NCI-H2171 treated with DMSO at 0.1 percent for 48 hours (cell line): Measurements from ENCODE around the gene FGFR3.
"Not testable (repeated sequence)": the region's sequence is repeated elsewhere in the genome, so short reads cannot be mapped to it uniquely, and the experiment has no call there.

Experiments
- DNase-seq: peaks from one replicate; lab custom pipeline; 2025; lab: John Stamatoyannopoulos, UW

Gene FGFR3

DNA sequence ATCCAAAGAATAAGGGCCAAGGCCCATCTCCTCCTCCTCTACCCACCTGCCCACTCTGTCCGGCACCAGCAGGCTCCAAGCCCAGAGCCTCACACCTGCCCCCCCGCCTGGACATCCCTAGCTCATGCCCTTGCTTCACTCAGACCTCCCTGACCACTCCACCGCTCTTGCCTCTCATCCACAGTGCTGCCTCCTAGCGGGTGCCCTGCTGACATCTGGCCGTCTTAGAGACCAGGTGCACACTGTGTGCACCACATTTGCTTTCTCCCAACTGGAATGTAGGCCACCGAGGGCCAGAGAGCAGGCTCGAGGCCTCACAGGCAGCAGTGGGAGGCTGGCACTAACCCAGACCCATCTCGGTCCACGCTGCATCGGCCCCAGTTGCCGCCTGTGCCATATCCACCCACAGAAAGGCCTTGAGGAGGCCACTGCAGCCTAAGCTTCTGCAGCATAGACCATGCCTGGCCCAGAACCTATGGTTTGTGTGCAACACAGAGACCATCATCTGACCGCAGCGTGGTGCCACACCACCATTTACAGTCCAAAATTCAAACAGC is 49.3 kb downstream of the FGFR3 start:
- DNase-seq: no peak

DNA sequence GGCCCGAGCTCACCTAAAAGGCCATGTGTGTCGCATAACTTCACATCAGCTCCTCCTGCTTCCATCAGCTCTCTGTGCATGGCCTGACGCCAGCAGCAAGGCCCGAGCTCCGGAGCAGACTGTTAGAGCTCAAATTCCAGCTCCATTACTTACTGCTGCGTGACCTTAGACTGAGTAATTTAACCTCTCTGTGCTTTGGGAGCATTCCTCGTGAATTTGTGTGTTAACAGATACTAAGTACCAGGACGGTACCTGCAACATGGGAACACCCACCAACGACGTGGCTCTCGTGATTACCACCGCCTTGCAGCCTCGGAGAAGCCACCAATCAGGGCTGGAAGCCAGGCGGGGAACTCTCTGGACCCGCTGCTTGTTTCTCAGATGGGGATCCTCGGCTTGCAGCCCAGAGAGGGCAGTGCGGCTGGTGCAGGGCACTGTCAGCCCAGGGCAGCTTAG is 49.9 kb downstream of the FGFR3 start:
- DNase-seq: no peak

DNA sequence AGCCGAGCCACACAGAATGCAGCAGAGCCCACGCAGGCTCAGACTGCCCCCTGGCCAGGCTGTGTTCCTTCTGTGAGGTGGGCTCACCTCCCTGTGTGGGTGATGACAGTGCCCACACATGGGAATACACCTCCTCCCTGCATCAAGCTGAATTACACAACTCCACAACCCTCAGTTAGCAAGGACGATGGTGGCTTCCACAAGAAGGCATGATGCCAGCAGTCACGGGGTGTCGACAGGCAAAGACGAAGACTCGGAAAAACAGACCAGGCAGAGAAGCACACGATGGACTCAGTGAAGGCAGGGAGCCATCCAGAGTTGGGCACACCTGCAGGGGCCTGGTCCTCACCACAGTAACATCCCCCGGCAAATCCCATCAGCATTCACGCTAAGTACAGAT is 50.8 kb downstream of the FGFR3 start:
- no peak for DNase-seq

DNA sequence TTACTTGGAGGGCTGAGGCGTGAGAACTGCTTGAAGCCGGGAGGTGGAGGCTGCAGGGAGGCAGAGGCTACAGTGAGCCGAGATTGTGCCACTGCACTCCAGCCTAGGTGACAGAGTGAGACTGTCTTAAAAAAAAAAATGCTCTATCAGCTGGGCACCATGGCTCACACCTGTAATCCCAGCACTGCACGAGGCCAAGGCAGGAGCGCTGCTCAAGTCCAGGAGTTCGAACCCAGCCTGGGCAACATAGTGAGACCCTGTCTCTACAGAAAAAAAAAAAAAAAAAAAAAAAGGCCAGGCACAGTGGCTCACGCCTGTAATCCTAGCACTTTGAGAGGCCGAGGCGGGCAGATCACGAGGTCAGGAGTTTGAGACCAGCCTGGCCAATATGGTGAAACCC is 51.5 kb downstream of the FGFR3 start:
- DNase-seq: not testable (repeated sequence)

- DNase-seq: no peak
Observed at GRCh38 chr4:1846580-1846979, 53.5 kb downstream of the FGFR3 start.

GRCh38 chr4:1850276-1850675 is 57.2 kb downstream of the FGFR3 start:
- DNase-seq: no peak

DNA sequence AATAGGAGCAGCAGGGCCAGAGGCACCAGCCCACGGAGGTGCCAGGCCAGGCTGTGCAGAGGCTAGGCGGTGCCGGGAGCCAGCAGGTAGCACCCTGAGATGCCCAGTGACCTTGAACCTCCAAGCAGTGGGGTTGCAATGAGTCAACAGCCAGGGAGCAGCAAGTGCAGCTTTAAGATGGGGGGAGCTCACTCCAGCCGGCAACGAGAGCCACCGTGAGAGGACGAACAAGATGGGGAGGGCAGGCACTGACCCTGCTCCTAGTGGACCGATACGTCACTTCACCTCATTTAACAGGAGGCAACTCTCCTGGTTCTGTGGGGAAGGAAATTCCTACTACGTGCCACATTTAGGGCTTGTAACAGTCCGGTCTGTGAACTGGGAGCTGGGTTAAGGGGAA is 58.1 kb downstream of the FGFR3 start:
- DNase-seq: no peak

DNA sequence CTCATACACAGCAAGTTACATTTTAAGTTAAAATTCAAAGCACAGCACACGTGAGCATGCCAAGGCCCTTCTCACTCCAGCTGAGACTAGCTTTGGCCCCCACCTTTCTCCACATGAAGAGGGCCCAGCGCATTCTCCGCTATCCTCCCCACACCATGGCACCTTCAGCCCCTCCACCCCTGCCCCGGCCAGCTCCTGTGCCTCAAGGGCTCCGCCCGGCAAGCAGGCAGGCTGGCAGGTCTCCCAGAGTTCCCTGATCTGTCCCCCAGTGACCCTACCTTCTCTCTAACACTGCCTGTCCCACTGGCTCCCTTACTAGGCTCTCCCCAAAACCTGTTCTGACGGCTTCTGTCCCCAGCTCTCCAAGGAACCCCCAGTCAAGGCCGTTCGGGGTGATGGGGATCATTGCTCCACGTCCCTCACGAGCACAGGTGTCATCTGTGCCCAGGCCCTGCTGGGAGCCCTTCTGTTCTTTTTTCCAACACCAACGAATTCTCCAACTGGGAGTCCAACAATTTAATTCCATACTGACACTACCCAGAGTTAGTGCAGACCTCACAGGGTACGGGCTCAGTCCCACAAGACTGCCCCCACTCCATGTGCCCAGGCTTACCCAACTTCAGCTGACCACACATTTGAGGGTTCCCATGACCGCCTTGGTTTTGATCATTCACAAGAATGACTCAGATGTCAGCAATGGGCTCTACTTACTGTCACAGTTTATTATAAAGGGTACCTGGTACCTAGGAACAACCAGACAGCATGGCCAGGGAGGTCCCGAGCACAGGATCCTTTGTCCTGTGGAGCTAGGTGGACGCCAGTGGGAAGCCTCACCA is 58.7 kb downstream of the FGFR3 start:
- DNase-seq: no peak

GRCh38 chr4:1852904-1853623 is 60.0 kb downstream of the FGFR3 start:
- DNase-seq: no peak

- DNase-seq: no peak
Observed at GRCh38 chr4:1854752-1855151, 61.7 kb downstream of the FGFR3 start.

DNA sequence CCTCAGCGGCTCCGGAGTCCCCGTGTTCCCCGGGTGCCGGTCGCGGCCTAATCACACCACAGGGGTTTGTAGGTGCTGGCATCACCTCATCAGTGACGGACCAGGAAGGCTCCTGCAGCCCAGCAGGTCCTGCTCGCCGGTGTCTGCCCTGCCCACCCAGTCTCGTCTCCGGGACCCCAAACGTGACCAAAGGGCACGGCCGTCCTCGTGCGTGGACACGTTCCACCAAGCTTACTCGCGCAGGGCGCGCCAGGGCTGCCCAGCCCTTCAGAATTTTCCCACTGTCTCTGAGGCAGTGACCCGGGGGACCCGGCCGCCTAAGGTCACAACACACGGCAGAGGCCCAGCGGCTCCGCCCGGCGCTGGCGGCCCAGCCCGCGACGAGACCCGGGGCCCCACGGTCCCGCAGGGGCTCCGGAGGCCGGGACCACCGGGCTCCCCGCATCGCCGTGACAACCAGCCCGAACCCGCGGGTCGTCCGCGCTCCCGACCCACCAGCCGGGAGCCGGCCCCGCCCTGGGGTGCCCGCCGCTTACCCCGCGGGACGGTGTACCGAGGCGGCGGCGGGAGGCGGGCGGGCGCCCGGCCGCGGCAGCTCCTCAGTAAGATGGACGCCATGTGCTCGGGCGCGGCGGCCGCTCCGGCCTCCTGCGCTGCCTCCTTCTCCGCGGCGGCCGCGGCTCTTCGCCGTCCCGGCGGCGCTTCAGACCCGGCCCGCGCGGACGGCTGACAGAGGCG is 62.4 kb downstream of the FGFR3 start:
- DNase-seq: peak; percentile 60

DNA sequence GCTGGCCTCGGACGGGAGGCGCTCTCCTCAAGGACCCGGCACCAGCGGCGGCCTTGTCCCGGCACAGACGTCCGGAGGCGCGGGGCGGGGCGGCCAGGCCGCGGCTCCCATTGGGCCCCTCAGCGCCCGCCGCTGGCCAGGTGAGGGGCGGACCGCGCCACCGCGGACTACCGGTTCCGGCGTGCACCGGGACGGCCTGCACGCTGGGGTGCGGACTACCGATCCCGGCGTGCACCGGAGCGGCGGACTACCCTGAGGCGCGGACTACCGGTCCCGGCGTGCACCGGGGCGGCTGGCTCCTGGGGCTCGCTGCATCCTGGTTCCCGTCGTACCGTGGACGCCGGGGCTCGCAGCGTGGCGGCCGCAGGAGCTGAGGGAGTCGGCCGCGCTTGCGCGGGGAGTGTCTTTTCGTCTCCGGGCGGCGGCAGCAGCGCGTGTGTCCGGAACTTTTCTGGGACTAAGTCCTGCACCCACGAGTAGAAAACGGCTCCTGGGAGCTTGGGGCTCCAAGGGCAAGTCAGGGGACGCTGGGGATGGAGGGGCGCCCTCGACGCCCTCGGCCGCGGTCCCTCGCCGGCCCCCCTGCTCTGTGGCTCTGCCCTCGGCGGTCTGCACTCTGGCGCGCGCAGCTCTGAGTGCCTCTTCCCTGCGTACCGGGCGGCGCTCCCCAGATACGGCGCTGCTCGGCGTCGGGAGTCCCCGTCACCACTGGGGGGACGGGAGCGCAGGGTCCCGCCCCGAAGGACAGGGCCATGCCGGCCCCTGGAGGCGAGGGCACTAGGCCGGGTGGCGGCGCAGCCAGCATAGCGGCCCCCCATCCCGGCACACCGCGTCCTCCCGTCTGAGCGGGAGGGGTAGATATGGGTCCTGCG is 63.2 kb downstream of the FGFR3 start, which contains the start of gene LETM1:
TSS of gene LETM1 (minus strand) at position 86 of the 872 bp plus-strand sequence. CDS start 206 bp downstream, outside the sequence.
- peak; percentile 87 for DNase-seq

DNA sequence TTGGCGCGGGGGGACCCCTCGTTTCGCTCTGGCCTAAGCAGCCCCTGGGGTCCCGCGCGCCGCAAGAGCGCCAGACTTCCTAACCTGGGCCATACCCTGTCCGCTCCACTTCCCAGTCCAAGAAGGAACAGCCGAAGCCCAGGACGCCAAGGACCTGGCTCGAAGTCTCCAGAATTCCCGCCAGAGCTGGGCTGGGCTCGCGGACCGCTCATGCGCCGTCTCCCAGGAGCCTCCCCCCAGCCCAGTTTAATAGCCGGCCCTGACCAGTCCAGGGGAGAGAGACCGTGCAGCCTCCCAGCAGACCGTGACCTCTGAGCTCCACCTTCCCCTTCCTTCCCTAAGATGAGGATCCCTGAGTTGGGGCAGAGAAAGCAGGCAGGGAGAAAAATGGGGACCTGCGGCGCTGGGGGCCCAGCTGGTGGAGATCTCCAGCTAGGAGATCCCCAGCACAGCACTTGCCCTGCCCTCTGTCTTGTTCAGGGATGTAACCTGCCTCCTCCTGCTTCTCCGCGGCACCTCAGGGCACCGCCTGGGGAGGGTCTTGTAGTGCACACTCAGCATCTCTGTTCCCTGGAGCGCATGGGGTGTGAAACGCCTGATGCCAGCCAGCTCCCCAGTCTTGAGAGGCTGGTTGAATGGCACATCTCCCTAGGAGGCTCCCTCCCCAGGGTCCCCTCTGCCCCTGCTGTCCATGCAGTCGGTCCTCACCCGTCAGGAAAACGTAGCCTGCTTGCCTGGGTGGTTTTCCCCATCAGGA is 64.0 kb downstream of the FGFR3 start:
- no peak for DNase-seq

- DNase-seq: no peak
Observed at GRCh38 chr4:1857931-1858330, 64.8 kb downstream of the FGFR3 start.
